Endothelial cell of umbilical vein (primary cell): ENCODE data around the gene BICRA. TPM values are rescaled to one million over a fixed set of nuclear protein-coding genes. Genes with fewer than 3 reads are reported as not detected.
"Not testable (repeated sequence)": the region's sequence is repeated elsewhere in the genome, so short reads cannot be mapped to it uniquely, and the experiment has no call there.

Experiments used
- BruUV-seq: library from RNA; stranded (reverse); fragments of 400-500 nt; replicated peaks from 2 replicates; lab custom pipeline; 2021; lab: Mats Ljungman, UMichigan
- CTCF ChIA-PET: fragments of 300-600, 350-600 bp; sonication (Branson Sonifier 250); formaldehyde crosslinking; loops from one replicate; lab custom pipeline; 2021; ENCODE audit warnings: antibody characterized with exemption, inconsistent platforms; lab: Charles Lee
- POLR2A ChIA-PET: fragments of 300-600, 350-600 bp; sonication (Branson Sonifier 250); formaldehyde crosslinking; loops from one replicate; lab custom pipeline; 2021; ENCODE audit warnings: antibody characterized with exemption, inconsistent platforms; lab: Charles Lee
- DNase-seq: peaks from one replicate; pipeline ENCODE4 v3.0.0-alpha.2; 2011; ENCODE audit warnings: low read depth, low spot score
- FAIRE-seq: peaks from 2 replicates; lab custom pipeline; 2011; peaks lifted over from hg19 to GRCh38; lab: Jason Lieb, UNC
- H2AFZ ChIP-seq: 2 replicates; pipeline ENCODE4 v1.6.0; 2012; ENCODE audit warnings: low read depth, low read length, control low read depth, inconsistent platforms
- H3K27ac ChIP-seq: 2 replicates; pipeline ENCODE4 v1.5.1; 2011; ENCODE audit warnings: low read depth, mild to moderate bottlenecking, control low read depth, low read length, moderate library complexity; ENCODE audit not compliant: insufficient read depth
- H3K27me3 ChIP-seq, 2 experiments: 2 replicates each; pipeline versions ENCODE4 v1.6.0 to v1.6.1; 2011; ENCODE audit warnings: low read length in 2 of 2, mixed read lengths in 1 of 2; ENCODE audit not compliant: control insufficient read depth in 2 of 2, insufficient read depth in 2 of 2
- H3K36me3 ChIP-seq, 2 experiments: 2 replicates in 1 of 2; 3 replicates in 1 of 2; pipeline ENCODE4 v1.5.1; 2011; ENCODE audit warnings: low read length in 2 of 2, mild to moderate bottlenecking in 1 of 2, moderate library complexity in 1 of 2; ENCODE audit not compliant: control insufficient read depth in 2 of 2, insufficient read depth in 2 of 2; ENCODE audit errors: extremely low read depth in 1 of 2
- H3K4me1 ChIP-seq: 3 replicates; pipeline ENCODE4 v1.5.1; 2011; ENCODE audit warnings: mild to moderate bottlenecking, low read length; ENCODE audit not compliant: control insufficient read depth, insufficient read depth; ENCODE audit errors: extremely low read depth
- H3K4me2 ChIP-seq: 2 replicates; pipeline ENCODE4 v1.6.1; 2011; ENCODE audit warnings: low read length, control low read depth, mixed read lengths; ENCODE audit not compliant: insufficient read depth
- H3K4me3 ChIP-seq, 3 experiments: fragments of 200-600 bp in 1 of 3; sonication (generic), shearing (Covaris generic) in 1 of 3; replicated peaks in 1 of 3; 2 replicates each; pipeline ENCODE4 v1.5.1; 2011 to 2016; ENCODE audit warnings: control low read depth in 3 of 3, low read length in 3 of 3, mild to moderate bottlenecking in 2 of 3, inconsistent platforms in 1 of 3, low read depth in 1 of 3, moderate library complexity in 1 of 3; ENCODE audit not compliant: insufficient read depth in 1 of 3
- H3K79me2 ChIP-seq: 2 replicates; pipeline ENCODE4 v1.6.0; 2012; ENCODE audit warnings: low read length, inconsistent platforms; ENCODE audit not compliant: control insufficient read depth, insufficient read depth
- H3K9ac ChIP-seq: replicated peaks from 2 replicates; pipeline ENCODE3; 2011; ENCODE audit warnings: low read length, control low read depth; ENCODE audit not compliant: insufficient read depth; ENCODE audit errors: extremely low read depth
- H3K9me1 ChIP-seq: replicated peaks from 3 replicates; pipeline ENCODE4 v1.6.0; 2011; ENCODE audit warnings: mild to moderate bottlenecking, low read length; ENCODE audit not compliant: control insufficient read depth, insufficient read depth; ENCODE audit errors: extremely low read depth
- H3K9me3 ChIP-seq: replicated peaks from 2 replicates; pipeline ENCODE4 v1.5.1; 2012; ENCODE audit warnings: low read length, inconsistent platforms; ENCODE audit not compliant: control insufficient read depth, insufficient read depth
- H4K20me1 ChIP-seq: replicated peaks from 2 replicates; pipeline ENCODE3; 2011; ENCODE audit warnings: mild to moderate bottlenecking, low read length; ENCODE audit not compliant: control insufficient read depth, insufficient read depth; ENCODE audit errors: extremely low read depth
- EZH2 ChIP-seq: IDR thresholded peaks from 2 replicates; pipeline ENCODE4 v1.6.1; 2012; ENCODE audit warnings: borderline replicate concordance, low read depth, mild to moderate bottlenecking, moderate library complexity, low read length, inconsistent platforms; ENCODE audit not compliant: severe bottlenecking
- FOS ChIP-seq: IDR thresholded peaks from 2 replicates; pipeline ENCODE4 v1.6.1; 2011; ENCODE audit warnings: mild to moderate bottlenecking, low read length, moderate library complexity, borderline replicate concordance; ENCODE audit not compliant: insufficient read depth
- GATA2 ChIP-seq: IDR thresholded peaks from 2 replicates; pipeline ENCODE4 v1.7.0; 2011; ENCODE audit warnings: low read depth, mild to moderate bottlenecking, moderate library complexity, mixed read lengths, low read length; ENCODE audit not compliant: insufficient read length, insufficient read depth
- JUN ChIP-seq: IDR thresholded peaks from 2 replicates; pipeline ENCODE4 v1.6.1; 2011; ENCODE audit warnings: borderline replicate concordance, low read depth; ENCODE audit not compliant: insufficient read length, insufficient read depth
- MYC ChIP-seq: IDR thresholded peaks from one replicate; pipeline ENCODE4 v1.6.1; 2011; ENCODE audit warnings: mild to moderate bottlenecking, low read depth, low read length
- POLR2A ChIP-seq: IDR thresholded peaks from 2 replicates; pipeline ENCODE4 v1.6.1; 2012; ENCODE audit warnings: low read depth, mild to moderate bottlenecking, control low read depth, low read length
- POLR2AphosphoS5 ChIP-seq: IDR thresholded peaks from 2 replicates; pipeline ENCODE4 v1.6.1; 2012; ENCODE audit warnings: low read depth, mild to moderate bottlenecking, control low read depth, low read length, moderate library complexity; ENCODE audit not compliant: insufficient read depth
- dilution Hi-C: fragments of 300-500 bp; cut with MboI; formaldehyde crosslinking; loops from one replicate; pipeline ENCODE4 v1.15.0; 2019; ENCODE audit warnings: low sequenced_read_pairs; ENCODE audit not compliant: extremely low pct_ligation_motif_present
- intact Hi-C: fragments of 100-400 bp; cut with micrococcal nuclease; formaldehyde crosslinking; loops from one replicate; pipeline ENCODE4 v1.10.0; 2022
- polyA plus RNA-seq, 4 experiments: library from polyadenylated mRNA; depleted of rRNA in 3 of 4; stranded (reverse) in 3 of 4; unstranded in 1 of 4; fragments of >200 nt; gene quantifications; 2 replicates each; pipeline versions ENCODE4 v1.2.1 to v1.2.3, GENCODE V29; 2011 to 2012; ENCODE audit warnings: missing spikeins in 1 of 4
- total RNA-seq: library from RNA; stranded (reverse); gene quantifications from 2 replicates; pipeline ENCODE4 v1.2.3, GENCODE V29; 2021
- TF ChIP-seq, protein P1 (sequence below): IDR thresholded peaks from 2 replicates; pipeline ENCODE4 v1.6.1; 2011; ENCODE audit not compliant: insufficient read depth, insufficient read length
- TF ChIP-seq, protein P2 (sequence below), 2 donors: IDR thresholded peaks; 1 replicate in 1 of 2; 2 replicates in 1 of 2; pipeline ENCODE4 v1.5.1; 2011; ENCODE audit warnings: low read length in 2 of 2, mild to moderate bottlenecking in 2 of 2, moderate library complexity in 2 of 2, control low read depth in 1 of 2, inconsistent platforms in 1 of 2, low read depth in 1 of 2; ENCODE audit not compliant: insufficient read depth in 1 of 2; ENCODE audit errors: extremely low read depth in 1 of 2

BICRA gene
- total and polyA plus RNA-seq, 2 donors (not counting 3 experiments of a cell fraction or from before 2014, with no cell fraction given), result 3.8 to 20.5 TPM

DNA sequence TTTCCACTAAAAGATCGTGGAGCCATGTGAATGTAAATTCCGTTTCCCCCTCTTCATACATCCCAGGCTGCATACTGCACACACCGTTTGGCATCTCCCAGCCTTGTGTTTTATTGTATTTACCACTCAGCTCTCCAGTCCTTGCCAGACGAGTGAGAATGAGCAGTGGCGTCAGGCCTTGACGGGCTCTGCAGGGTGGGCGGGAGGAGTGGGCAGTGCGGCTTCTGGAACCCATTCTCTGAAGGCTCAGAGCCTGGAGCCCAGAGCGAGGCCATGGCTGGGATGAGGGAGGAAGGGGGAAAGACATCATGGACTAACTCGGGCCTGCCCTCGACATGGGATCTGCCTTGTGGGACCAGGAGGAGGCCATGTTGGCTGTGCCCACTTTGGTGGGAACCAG is 25.1 kb downstream of the BICRA start:
- dilution Hi-C loops (no loop called here), intact Hi-C loops (no loop called here)
- no peak overlapping the region for H3K4me2 ChIP-seq
- H4K20me1 ChIP-seq, result peaks cover 4% of the 10 kb centered on the region
- H3K27ac ChIP-seq, result no peak overlapping the region
- BruUV-seq, result no TSS peak
- no peak overlapping the region for H2AFZ ChIP-seq
- no peaks in the 10 kb centered on the region for H3K4me1 ChIP-seq
- no peaks in the 10 kb centered on the region for H3K36me3 ChIP-seq
- no peak for FAIRE-seq
- TF ChIP-seq, protein P1, sequence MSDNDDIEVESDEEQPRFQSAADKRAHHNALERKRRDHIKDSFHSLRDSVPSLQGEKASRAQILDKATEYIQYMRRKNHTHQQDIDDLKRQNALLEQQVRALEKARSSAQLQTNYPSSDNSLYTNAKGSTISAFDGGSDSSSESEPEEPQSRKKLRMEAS, result no peak
- no peak for TF ChIP-seq MYC
- TF ChIP-seq POLR2A, result no peak
- no peak for TF ChIP-seq GATA2
- TF ChIP-seq, protein P2, sequence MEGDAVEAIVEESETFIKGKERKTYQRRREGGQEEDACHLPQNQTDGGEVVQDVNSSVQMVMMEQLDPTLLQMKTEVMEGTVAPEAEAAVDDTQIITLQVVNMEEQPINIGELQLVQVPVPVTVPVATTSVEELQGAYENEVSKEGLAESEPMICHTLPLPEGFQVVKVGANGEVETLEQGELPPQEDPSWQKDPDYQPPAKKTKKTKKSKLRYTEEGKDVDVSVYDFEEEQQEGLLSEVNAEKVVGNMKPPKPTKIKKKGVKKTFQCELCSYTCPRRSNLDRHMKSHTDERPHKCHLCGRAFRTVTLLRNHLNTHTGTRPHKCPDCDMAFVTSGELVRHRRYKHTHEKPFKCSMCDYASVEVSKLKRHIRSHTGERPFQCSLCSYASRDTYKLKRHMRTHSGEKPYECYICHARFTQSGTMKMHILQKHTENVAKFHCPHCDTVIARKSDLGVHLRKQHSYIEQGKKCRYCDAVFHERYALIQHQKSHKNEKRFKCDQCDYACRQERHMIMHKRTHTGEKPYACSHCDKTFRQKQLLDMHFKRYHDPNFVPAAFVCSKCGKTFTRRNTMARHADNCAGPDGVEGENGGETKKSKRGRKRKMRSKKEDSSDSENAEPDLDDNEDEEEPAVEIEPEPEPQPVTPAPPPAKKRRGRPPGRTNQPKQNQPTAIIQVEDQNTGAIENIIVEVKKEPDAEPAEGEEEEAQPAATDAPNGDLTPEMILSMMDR (IDR thresholded peaks at IDR 0.05; ENCODE audit: extremely low read depth in 1 of 2, insufficient read depth in 1 of 2, low read depth in 1 of 2, low read length in 2 of 2), result no peak
- no peak for TF ChIP-seq POLR2AphosphoS5
- no peak for TF ChIP-seq JUN
- no peak for TF ChIP-seq FOS
- no peak for TF ChIP-seq EZH2
- CTCF ChIA-PET, result interaction anchor here (0.5 kb wide), 1 partner anchor 270 kb away, joined by 5 read pairs; no protein-coding TSS in a partner anchor
- H3K4me3 ChIP-seq, result no peak overlapping the region
- H3K9me3 ChIP-seq, result no peaks in the 10 kb centered on the region
- POLR2A ChIA-PET, result no interaction called here
- peaks cover 68% of the 10 kb centered on the region for H3K79me2 ChIP-seq
- H3K9ac ChIP-seq, result no peak overlapping the region
- no peak for DNase-seq
- H3K27me3 ChIP-seq, result no peaks in the 10 kb centered on the region
- H3K9me1 ChIP-seq, result no peaks in the 10 kb centered on the region

DNA sequence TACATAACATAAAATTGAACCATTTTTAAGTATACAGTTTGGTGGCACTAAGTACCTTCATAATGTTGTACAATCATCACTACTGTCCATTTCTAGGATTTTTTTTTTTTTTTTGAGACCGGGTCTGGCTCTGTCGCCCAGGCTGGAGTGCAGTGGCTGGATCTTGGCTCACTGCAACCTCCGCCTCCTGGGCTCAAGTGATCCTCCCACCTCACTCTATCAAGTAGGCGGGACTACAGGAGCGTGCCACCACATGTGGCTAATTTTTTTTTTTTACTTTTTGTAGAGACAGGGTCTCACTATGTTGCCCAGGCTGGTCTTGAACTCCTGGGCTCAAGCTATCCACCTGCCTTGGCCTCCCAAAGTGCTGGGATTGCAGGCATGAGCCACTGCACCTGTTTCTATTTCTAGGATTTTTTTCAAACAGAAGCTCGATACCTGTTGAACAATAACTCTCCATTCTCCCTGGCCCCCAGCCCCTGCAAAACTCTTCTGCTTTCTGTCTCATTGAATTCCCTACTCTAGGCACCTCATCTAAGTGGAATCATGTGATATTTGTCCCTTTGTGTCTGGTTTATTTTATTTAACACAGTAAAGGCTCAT is 26.3 kb downstream of the BICRA start:
- H3K9ac ChIP-seq, H3K4me3 ChIP-seq, H3K4me2 ChIP-seq, H2AFZ ChIP-seq, H3K9me1 ChIP-seq, DNase-seq, intact Hi-C loops, H3K9me3 ChIP-seq, H3K36me3 ChIP-seq, H4K20me1 ChIP-seq, H3K27ac ChIP-seq, H3K27me3 ChIP-seq, BruUV-seq, dilution Hi-C loops, FAIRE-seq, H3K4me1 ChIP-seq, POLR2A ChIA-PET: not testable (repeated sequence)
- peaks cover 65% of the 10 kb centered on the region for H3K79me2 ChIP-seq
- CTCF ChIA-PET, result interaction anchor here (1.5 kb wide), 1 partner anchor 25 kb away, joined by 3 read pairs; no protein-coding TSS in a partner anchor
